Choroid plexus epithelial cell (primary cell): Measurements from ENCODE around the gene ATRNL1.
"Not testable (repeated sequence)": the region's sequence is repeated elsewhere in the genome, so short reads cannot be mapped to it uniquely, and the experiment has no call there.

ENCODE experiments used
- DNase-seq: peaks from one replicate; pipeline ENCODE4 v3.0.0-alpha.2; 2010; ENCODE audit warnings: low read depth
- H3K4me3 ChIP-seq: 2 replicates; pipeline ENCODE4 v1.5.1; 2011; ENCODE audit warnings: low read depth, mild to moderate bottlenecking, control low read depth, low read length, moderate library complexity
- TF ChIP-seq, protein P1 (sequence below): conservative IDR thresholded peaks from 2 replicates; pipeline ENCODE4 v1.5.1; 2011; ENCODE audit warnings: low read depth, mild to moderate bottlenecking, control low read depth, inconsistent platforms, low read length, moderate library complexity

Gene ATRNL1

GRCh38 chr10:115173915-115174443 is 80.8 kb downstream of the ATRNL1 start:
- TF ChIP-seq, protein P1, sequence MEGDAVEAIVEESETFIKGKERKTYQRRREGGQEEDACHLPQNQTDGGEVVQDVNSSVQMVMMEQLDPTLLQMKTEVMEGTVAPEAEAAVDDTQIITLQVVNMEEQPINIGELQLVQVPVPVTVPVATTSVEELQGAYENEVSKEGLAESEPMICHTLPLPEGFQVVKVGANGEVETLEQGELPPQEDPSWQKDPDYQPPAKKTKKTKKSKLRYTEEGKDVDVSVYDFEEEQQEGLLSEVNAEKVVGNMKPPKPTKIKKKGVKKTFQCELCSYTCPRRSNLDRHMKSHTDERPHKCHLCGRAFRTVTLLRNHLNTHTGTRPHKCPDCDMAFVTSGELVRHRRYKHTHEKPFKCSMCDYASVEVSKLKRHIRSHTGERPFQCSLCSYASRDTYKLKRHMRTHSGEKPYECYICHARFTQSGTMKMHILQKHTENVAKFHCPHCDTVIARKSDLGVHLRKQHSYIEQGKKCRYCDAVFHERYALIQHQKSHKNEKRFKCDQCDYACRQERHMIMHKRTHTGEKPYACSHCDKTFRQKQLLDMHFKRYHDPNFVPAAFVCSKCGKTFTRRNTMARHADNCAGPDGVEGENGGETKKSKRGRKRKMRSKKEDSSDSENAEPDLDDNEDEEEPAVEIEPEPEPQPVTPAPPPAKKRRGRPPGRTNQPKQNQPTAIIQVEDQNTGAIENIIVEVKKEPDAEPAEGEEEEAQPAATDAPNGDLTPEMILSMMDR = no peak
- DNase-seq = no peak
- no peak overlapping the region for H3K4me3 ChIP-seq

- H3K4me3 ChIP-seq = peak overlapping the region; percentile 28
- DNase-seq = not testable (repeated sequence)
Observed at GRCh38 chr10:115207276-115207675, 114.1 kb downstream of the ATRNL1 start.

- DNase-seq = no peak
- no peak overlapping the region for H3K4me3 ChIP-seq
- TF ChIP-seq, protein P1 = no peak
Observed at GRCh38 chr10:115209133-115209532, 116.0 kb downstream of the ATRNL1 start.

DNA sequence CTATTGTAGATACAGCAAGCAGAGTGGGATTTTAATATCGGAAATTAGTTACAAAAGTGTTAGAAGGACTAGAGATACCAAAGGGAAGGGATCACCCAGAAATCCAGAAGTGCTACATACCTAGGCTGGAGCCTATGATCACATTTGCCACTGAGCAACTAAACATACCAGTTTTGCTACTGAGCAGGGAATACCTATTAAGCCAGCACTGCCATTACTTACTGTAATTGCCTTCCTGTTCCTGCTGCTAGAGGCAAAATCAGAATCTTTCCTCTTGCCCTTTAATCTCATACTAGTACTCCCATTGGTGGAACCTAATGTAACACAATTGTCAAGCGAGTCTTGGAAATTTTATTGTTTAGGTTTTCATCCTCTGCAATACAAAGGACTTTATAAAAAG is 121.7 kb downstream of the ATRNL1 start:
- TF ChIP-seq, protein P1 = no peak
- no peak for DNase-seq
- no peak overlapping the region for H3K4me3 ChIP-seq

DNA sequence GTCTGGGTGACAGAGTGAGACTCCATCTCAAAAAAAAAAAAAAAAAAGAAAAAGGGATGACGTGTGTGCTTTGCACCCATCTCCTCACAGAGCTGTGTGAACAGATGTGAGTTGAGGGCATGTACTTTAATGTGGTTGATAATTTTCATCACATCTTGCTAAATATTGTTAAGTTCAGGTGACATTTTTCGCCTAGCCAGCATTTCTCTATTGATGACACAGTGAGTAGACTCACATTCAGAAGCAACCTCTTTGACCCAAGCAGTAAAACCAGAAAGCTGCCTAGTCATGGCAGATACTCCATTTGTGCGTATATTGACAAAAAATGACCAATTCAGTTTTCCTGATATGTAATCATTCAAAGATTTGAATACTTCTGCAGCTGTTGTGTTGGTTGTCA is 126.0 kb downstream of the ATRNL1 start:
- no peak overlapping the region for H3K4me3 ChIP-seq
- TF ChIP-seq, protein P1 = no peak

GRCh38 chr10:115222039-115222438 is 128.9 kb downstream of the ATRNL1 start:
- no peak for DNase-seq
- TF ChIP-seq, protein P1 = no peak
- no peak overlapping the region for H3K4me3 ChIP-seq

More for the DNA sequence above, 126.0 kb downstream of the ATRNL1 start:
- no peak for DNase-seq

DNA sequence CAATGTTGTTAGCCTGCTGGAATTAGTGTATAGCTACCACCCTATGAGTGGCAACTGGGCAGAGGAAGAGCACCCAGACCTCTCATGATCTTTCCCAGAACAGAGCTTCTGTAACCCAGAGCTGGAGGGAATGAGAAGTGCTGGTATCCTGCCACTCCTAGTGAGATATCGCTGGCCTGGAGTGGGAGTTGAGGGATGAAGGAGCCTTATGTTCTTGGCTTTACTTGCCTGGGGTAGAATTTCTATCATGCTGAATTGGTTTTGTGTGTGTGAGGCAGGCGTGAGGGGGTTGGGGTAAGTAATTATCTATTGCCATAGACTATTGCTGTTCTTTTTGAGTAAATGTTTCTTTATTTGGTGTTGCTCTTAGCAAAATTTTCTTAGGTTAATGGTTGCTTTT is 146.6 kb downstream of the ATRNL1 start:
- H3K4me3 ChIP-seq = no peak overlapping the region
- TF ChIP-seq, protein P1 = no peak
- DNase-seq = no peak
